PC-3 (cell line): ENCODE results near the gene RBM6.
A peak's percentile ranks its signal among the peaks of the same experiment; 100 is the strongest.

Experiments
- CTCF ChIP-seq: fragments of 300-600 bp; sonication (generic); conservative IDR thresholded peaks from 2 replicates; pipeline ENCODE4 v1.5.1; 2017; ENCODE audit warnings: antibody characterized with exemption, low read depth, mild to moderate bottlenecking, low read length
- EZH2 ChIP-seq: fragments of 300-600 bp; sonication (generic); IDR thresholded peaks from one replicate; pipeline ENCODE4 v1.6.1; 2017; ENCODE audit warnings: antibody characterized with exemption, mild to moderate bottlenecking, low read length; ENCODE audit not compliant: unreplicated experiment

DNA sequence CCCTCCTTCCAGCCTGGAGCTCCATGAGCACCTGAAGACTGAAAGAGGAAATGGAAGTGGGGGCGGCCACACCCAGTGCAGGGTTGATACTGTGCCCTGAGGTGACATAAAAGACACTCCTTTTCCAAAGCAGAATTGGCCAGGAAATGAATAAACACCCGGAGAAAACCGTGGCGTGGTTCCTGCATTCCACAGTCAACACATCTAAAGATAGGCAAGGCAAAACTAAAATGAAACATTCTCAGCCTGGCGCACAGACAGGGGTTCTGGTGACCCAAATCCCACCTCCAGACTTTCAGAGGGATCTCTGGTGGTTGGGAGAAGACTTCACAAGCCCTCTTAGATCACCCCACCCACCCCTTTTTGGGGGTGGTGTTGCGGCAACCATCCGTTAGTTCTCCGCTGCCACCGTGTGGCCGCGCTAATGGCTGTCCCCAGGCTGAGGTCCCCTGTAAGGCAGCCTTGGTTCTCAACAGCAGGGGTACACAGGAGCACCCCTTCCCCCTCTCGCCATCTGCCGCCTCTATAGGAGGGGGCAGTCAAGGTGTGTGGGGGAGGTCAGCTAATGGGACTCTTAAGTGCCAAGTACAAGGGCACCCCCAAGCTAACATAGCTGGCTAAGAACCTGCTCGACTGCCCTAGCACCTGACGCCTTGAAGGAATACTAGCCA, 33.7 kb upstream of the RBM6 start:
- TF ChIP-seq CTCF (peak; percentile 98), EZH2 (no peak)
